ENCODE results near the gene TECTB. TPM values are rescaled to one million over a fixed set of nuclear protein-coding genes. Genes with fewer than 3 reads are reported as not detected.

Gene TECTB
- total and polyA plus RNA-seq, 9 of the 15 experiments (the other 6 are each of a cell fraction or from before 2014, with no cell fraction given) = not detected

DNA sequence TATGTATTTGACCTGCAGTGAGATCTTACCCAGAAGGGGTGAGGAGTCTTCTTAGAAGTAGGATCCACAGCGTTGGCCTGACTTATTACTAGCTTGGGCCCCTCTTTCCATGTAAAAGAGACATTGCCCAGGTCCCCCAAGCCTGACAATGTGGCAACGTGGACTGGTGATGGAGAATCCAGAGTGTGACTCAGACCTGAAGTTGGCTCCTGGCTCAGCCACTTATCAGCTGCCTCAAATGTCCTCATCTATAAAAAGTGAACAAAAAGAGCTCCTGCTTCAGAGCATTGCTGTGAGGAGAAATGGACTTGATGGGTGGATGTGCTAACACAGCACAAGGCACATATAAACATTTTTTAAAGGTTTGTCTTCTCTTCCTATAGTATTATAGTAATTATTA lies 35.4 kb upstream of the TECTB start:
- Histone ChIP-seq H3K4me3 (no peak overlapping the region), H4K20me1 (replicated peaks; ENCODE audit: control insufficient read depth, insufficient read depth, low read length) (no peaks in the 10 kb centered on the region), H2AFZ (ENCODE audit: low read depth, low read length) (no peak overlapping the region), H3K9me1 (ENCODE audit: control insufficient read depth, insufficient read depth, low read length) (no peaks in the 10 kb centered on the region), H3K9ac (ENCODE audit: insufficient read depth in 1 of 2, low read depth in 2 of 2, low read length in 2 of 2) (no peak overlapping the region), H3K36me3 (ENCODE audit: control insufficient read depth, insufficient read depth, low read length) (no peaks in the 10 kb centered on the region), H3K9me3 (replicated peaks; ENCODE audit: control insufficient read depth, insufficient read depth, low read depth, low read length) (no peaks in the 10 kb centered on the region), H3K4me1 (replicated peaks in 1 of 2; ENCODE audit: control insufficient read depth in 2 of 2, insufficient read depth in 2 of 2, low read length in 2 of 2) (no peaks in the 10 kb centered on the region), H3K27me3 (ENCODE audit: control insufficient read depth in 2 of 2, insufficient read depth in 2 of 2, low read length in 2 of 2) (no peaks in the 10 kb centered on the region), H3K27ac (ENCODE audit: extremely low read depth, low read depth, low read length) (no peak overlapping the region), H3K4me2 (ENCODE audit: insufficient read depth, low read length) (no peak overlapping the region), H3K79me2 (ENCODE audit: control insufficient read depth, insufficient read depth, low read length) (no peaks in the 10 kb centered on the region)
- 0% methylated on average over 2 of the region's 2 CpGs for WGBS (ENCODE audit: insufficient coverage, low coverage, missing lambda C conversion rate)
- POLR2A ChIA-PET = no interaction called here
- BruUV-seq (replicated peaks) = no TSS peak
- ATAC-seq (no peak), DNase-seq (ENCODE audit: extremely low read depth in 1 of 4, low spot score in 3 of 4) (no peak), FAIRE-seq (no peak)
- TF ChIP-seq ARNT (IDR thresholded peaks at IDR 0.05) (no peak), ZNF354B (CRISPR knock-in tag; IDR thresholded peaks at IDR 0.05) (no peak)
- CTCF ChIA-PET (ENCODE audit: low intra/inter-chr PET ratio) = no interaction called here
- intact Hi-C loops (cut with micrococcal nuclease) (no loop called here), in situ Hi-C loops (cut with MboI) (no loop called here)

GRCh38 chr10:112248584-112249295 lies 34.5 kb upstream of the TECTB start:
- ChIA-PET CTCF (ENCODE audit: low intra/inter-chr PET ratio) (no interaction called here), POLR2A (no interaction called here)
- no peaks in the 10 kb centered on the region for H4K20me1 ChIP-seq (replicated peaks; ENCODE audit: control insufficient read depth, insufficient read depth, low read length)
- BruUV-seq (replicated peaks) = no TSS peak
- H3K9me1 ChIP-seq (ENCODE audit: control insufficient read depth, insufficient read depth, low read length) = no peaks in the 10 kb centered on the region
- H3K27ac ChIP-seq (ENCODE audit: extremely low read depth, low read depth, low read length) = no peak overlapping the region
- in situ Hi-C loops (cut with MboI) = no loop called here
- WGBS (ENCODE audit: insufficient coverage, low coverage, missing lambda C conversion rate) = 0% methylated on average over 2 of the region's 2 CpGs
- no peak overlapping the region for H3K4me3 ChIP-seq
- DNase-seq (ENCODE audit: extremely low read depth in 1 of 4, low spot score in 3 of 4) (no peak), FAIRE-seq (no peak), ATAC-seq (no peak)
- no peak overlapping the region for H3K4me2 ChIP-seq (ENCODE audit: insufficient read depth, low read length)
- no peaks in the 10 kb centered on the region for H3K4me1 ChIP-seq (replicated peaks in 1 of 2; ENCODE audit: control insufficient read depth in 2 of 2, insufficient read depth in 2 of 2, low read length in 2 of 2)
- no peak overlapping the region for H3K9ac ChIP-seq (ENCODE audit: insufficient read depth in 1 of 2, low read depth in 2 of 2, low read length in 2 of 2)
- H3K79me2 ChIP-seq (ENCODE audit: control insufficient read depth, insufficient read depth, low read length) = no peaks in the 10 kb centered on the region
- TF ChIP-seq TRIM24 (IDR thresholded peaks at IDR 0.05) (no peak), ATF7 (IDR thresholded peaks at IDR 0.05) (no peak), CREM (IDR thresholded peaks at IDR 0.05; ENCODE audit: low read depth) (no peak), TCF7L2 (IDR thresholded peaks at IDR 0.05; ENCODE audit: low read depth, low read length) (no peak), ARNT (IDR thresholded peaks at IDR 0.05) (no peak), KHSRP (IDR thresholded peaks at IDR 0.05) (no peak), LCOR (CRISPR knock-in tag; IDR thresholded peaks at IDR 0.05) (no peak), E2F3 (CRISPR knock-in tag; IDR thresholded peaks at IDR 0.05) (no peak), MNT (conservative IDR thresholded peaks at IDR 0.05) (no peak), SMARCA5 (IDR thresholded peaks at IDR 0.05) (no peak)
- TF ChIP-seq, protein P1, sequence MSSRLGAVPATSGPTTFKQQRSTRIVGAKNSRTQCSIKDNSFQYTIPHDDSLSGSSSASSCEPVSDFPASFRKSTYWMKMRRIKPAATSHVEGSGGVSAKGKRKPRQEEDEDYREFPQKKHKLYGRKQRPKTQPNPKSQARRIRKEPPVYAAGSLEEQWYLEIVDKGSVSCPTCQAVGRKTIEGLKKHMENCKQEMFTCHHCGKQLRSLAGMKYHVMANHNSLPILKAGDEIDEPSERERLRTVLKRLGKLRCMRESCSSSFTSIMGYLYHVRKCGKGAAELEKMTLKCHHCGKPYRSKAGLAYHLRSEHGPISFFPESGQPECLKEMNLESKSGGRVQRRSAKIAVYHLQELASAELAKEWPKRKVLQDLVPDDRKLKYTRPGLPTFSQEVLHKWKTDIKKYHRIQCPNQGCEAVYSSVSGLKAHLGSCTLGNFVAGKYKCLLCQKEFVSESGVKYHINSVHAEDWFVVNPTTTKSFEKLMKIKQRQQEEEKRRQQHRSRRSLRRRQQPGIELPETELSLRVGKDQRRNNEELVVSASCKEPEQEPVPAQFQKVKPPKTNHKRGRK (tag; IDR thresholded peaks at IDR 0.05) = no peak
- no peaks in the 10 kb centered on the region for H3K27me3 ChIP-seq (ENCODE audit: control insufficient read depth in 2 of 2, insufficient read depth in 2 of 2, low read length in 2 of 2)
- H3K36me3 ChIP-seq (ENCODE audit: control insufficient read depth, insufficient read depth, low read length) = no peaks in the 10 kb centered on the region
- intact Hi-C loops (cut with micrococcal nuclease) = no loop called here
- H3K9me3 ChIP-seq (replicated peaks; ENCODE audit: control insufficient read depth, insufficient read depth, low read depth, low read length) = no peaks in the 10 kb centered on the region
- no peak overlapping the region for H2AFZ ChIP-seq (ENCODE audit: low read depth, low read length)
